HG03064 (cell line): ENCODE results near the gene DHDH.

Source experiments
- ATAC-seq: cut with Tn5 transposase; IDR thresholded peaks from one replicate; pipeline ENCODE4 v1.9.1; 2021; ENCODE audit warnings: low read depth; ENCODE audit not compliant: unreplicated experiment

The DHDH gene

DNA sequence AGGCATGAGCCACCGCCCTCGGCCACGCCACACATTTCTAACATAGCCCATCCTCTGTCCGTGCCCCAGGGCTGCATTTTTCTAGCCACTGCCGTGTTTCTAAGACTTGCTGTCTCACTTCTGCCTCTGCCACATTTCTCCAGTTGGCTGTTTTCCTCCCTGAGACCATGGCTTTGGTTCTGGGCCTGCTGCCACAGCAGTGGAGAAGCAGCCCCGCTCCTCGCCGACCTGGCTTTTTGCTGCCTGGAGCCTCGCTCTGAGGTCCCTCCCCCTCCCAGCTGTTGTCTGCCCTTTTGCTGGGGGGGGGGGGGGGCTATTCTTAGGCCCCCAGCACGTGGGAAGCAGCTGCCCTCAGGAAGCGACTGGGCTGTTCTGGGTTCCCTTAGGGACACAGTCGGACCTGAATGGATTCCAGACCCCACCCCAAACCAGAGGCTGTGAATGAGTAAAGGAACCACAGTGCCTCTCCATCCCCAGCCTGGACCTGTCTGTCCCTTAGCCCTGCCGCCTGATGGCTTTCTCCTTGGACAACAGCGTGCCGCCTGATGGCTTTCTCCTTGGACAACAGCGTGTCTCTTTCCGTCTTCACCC, 56.3 kb downstream of the DHDH start:
- ATAC-seq = no peak

GRCh38 chr19:48990400-48990799, 56.9 kb downstream of the DHDH start:
- ATAC-seq = no peak

DNA sequence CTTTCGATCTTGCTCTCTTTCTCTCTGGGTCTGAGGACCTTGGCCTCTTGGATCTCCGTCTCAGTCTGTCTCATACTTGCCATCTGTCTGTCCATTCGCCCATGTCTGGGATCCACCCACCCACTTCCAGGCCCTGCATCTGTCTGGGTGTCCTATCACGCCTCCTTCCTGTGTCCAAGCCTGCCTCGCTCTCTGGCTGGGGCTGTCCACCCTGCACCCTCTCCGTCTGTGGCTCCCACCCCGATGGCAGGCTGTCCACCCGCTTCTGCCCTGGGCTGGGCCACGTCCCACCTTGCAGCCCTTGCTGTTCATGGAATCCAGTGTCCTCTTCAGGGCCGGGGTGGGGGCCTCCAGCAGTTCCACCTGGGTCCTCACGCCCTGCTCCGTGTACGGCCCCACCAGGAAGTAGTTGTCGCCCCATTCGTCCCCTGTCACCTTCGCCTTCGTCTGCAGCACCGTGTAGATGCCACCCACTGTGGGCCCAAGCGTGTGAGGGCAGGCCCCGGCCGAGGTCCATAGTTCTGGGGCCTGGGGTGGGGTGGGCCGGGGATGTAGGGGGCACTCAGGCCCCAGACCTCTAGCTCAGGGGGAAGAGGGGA, 57.6 kb downstream of the DHDH start:
- no peak for ATAC-seq

GRCh38 chr19:48991873-48992580, 58.5 kb downstream of the DHDH start:
- ATAC-seq = no peak

GRCh38 chr19:48992581-48993174, 59.2 kb downstream of the DHDH start:
- peak; percentile 5 for ATAC-seq

- peak; percentile 78 for ATAC-seq
These were observed 59.9 kb downstream of the DHDH start, which contains the start of the genes GYS1 and RUVBL2 for GRCh38 chr19:48993175-48994034. Gene GYS1 (minus strand): TSS chr19:48993309. CDS start chr19:48993112, 197 bp downstream. Gene RUVBL2 (plus strand): TSS chr19:48993887. CDS start chr19:48993912, 25 bp downstream.

GRCh38 chr19:48994035-48994386, 60.5 kb downstream of the DHDH start:
- no peak for ATAC-seq
